Measurements from ENCODE around the gene ELAPOR1. TPM values are rescaled to one million over a fixed set of nuclear protein-coding genes. Genes with fewer than 3 reads are reported as not detected.

The ELAPOR1 gene
- total RNA-seq, 1 donor from 2014 or later = 27.4 TPM

- H3K36me3 Mint-ChIP-seq = peaks cover 13% of the 10 kb centered on the region
- no peak for TF ChIP-seq CTCF (conservative IDR thresholded peaks at IDR 0.05)
- H3K27ac Mint-ChIP-seq = peak overlapping the region; percentile 97
- no peak for DNase-seq (ENCODE audit: extremely low spot score, unreplicated experiment)
- peak overlapping the region; percentile 69 for H3K4me3 Mint-ChIP-seq
- peaks cover 18% of the 10 kb centered on the region for H3K4me1 Mint-ChIP-seq (ENCODE audit: unreplicated experiment)
- no peaks in the 10 kb centered on the region for H3K27me3 Mint-ChIP-seq
- no peaks in the 10 kb centered on the region for H3K9me3 Mint-ChIP-seq
Observed at GRCh38 chr1:109096120-109096519, 17.8 kb upstream of the ELAPOR1 start.

- TF ChIP-seq CTCF (conservative IDR thresholded peaks at IDR 0.05) = peak; percentile 89
- peak; percentile 97 for DNase-seq (ENCODE audit: extremely low spot score, unreplicated experiment)
- Mint-ChIP-seq H3K9me3 (no peaks in the 10 kb centered on the region), H3K36me3 (peaks cover 5% of the 10 kb centered on the region), H3K27ac (peak overlapping the region; percentile 97), H3K4me3 (peak overlapping the region; percentile 99), H3K4me1 (ENCODE audit: unreplicated experiment) (peaks cover 4% of the 10 kb centered on the region), H3K27me3 (no peaks in the 10 kb centered on the region)
Observed at GRCh38 chr1:109099938-109100773, 13.8 kb upstream of the ELAPOR1 start.

GRCh38 chr1:109104364-109105151 lies 9.4 kb upstream of the ELAPOR1 start:
- Mint-ChIP-seq H3K27ac (no peak overlapping the region), H3K9me3 (no peaks in the 10 kb centered on the region), H3K4me3 (no peak overlapping the region), H3K27me3 (peaks cover 22% of the 10 kb centered on the region), H3K36me3 (peaks cover 5% of the 10 kb centered on the region), H3K4me1 (ENCODE audit: unreplicated experiment) (peaks cover 4% of the 10 kb centered on the region)
- no peak for DNase-seq (ENCODE audit: extremely low spot score, unreplicated experiment)
- TF ChIP-seq CTCF (conservative IDR thresholded peaks at IDR 0.05) = no peak

- H3K9me3 Mint-ChIP-seq = no peaks in the 10 kb centered on the region
- peaks cover 35% of the 10 kb centered on the region for H3K27me3 Mint-ChIP-seq
- peak overlapping the region; percentile 24 for H3K27ac Mint-ChIP-seq
- H3K4me1 Mint-ChIP-seq (ENCODE audit: unreplicated experiment) = no peaks in the 10 kb centered on the region
- TF ChIP-seq CTCF (conservative IDR thresholded peaks at IDR 0.05) = no peak
- no peak for DNase-seq (ENCODE audit: extremely low spot score, unreplicated experiment)
- no peak overlapping the region for H3K4me3 Mint-ChIP-seq
- no peaks in the 10 kb centered on the region for H3K36me3 Mint-ChIP-seq
Observed at GRCh38 chr1:109105881-109106280, 8.0 kb upstream of the ELAPOR1 start.

GRCh38 chr1:109107785-109108184 lies 6.1 kb upstream of the ELAPOR1 start:
- H3K27me3 Mint-ChIP-seq = peaks cover 52% of the 10 kb centered on the region
- H3K9me3 Mint-ChIP-seq = no peaks in the 10 kb centered on the region
- H3K4me3 Mint-ChIP-seq = no peak overlapping the region
- H3K27ac Mint-ChIP-seq = no peak overlapping the region
- no peak for DNase-seq (ENCODE audit: extremely low spot score, unreplicated experiment)
- H3K36me3 Mint-ChIP-seq = no peaks in the 10 kb centered on the region
- no peak for TF ChIP-seq CTCF (conservative IDR thresholded peaks at IDR 0.05)
- H3K4me1 Mint-ChIP-seq (ENCODE audit: unreplicated experiment) = peaks cover 7% of the 10 kb centered on the region

Data from type B pancreatic cell (in vitro differentiated cells).